GM04503 (cell line): ENCODE results near the gene PTGDR.

Source experiments
- DNase-seq: peaks from one replicate; pipeline ENCODE4 v3.0.0-alpha.2; 2012; ENCODE audit warnings: low read depth

PTGDR gene

GRCh38 chr14:52267501-52268278 lies at the start of gene PTGDR:
TSS of gene PTGDR (plus strand) at chr14:52267698. CDS start at chr14:52267815, 117 bp downstream.
- DNase-seq: no peak

- DNase-seq: no peak
Measured at GRCh38 chr14:52219488-52220084, 47.9 kb upstream of the PTGDR start.

DNA sequence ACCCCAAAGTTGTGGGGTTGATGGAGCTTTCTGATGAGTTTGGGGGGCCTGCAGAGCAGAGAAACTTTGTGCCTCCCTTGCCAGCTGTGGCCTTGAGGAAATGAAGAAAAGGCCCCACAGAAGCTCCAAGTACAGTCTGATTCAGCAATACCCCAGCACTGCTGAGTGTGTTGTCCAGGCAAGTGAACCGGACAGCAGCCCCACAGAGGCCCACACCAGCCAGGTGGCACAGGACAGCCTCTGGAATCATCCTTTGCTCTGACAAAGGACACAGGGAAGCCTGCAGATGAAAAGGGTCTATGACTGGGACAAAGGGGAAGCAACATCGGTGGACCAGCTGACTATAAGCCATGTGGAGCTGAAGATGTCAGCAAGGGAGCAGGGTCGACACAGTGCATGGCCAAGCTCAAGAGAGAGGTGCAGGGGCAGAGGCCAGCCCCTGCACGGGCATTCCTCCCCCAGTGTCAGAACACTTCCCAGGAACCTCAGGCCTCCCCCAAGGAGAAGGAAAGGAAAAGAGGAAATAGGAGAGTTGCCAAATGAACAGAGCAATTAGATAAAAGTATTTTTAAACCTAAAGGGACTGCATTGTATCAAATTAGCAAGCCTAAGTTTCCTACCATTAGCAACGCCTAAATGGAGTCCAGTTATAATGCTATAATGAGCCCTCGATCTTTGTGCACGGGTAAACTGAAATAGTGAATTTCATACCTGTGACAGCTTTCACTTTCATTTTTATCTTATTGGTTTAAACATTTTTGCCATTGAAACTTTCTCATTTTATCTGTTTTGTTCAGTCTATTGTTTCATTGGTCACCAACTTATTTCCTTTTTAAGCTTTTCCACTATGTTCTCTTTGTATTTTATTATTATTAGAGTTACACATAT lies 46.3 kb upstream of the PTGDR start:
- no peak for DNase-seq

DNA sequence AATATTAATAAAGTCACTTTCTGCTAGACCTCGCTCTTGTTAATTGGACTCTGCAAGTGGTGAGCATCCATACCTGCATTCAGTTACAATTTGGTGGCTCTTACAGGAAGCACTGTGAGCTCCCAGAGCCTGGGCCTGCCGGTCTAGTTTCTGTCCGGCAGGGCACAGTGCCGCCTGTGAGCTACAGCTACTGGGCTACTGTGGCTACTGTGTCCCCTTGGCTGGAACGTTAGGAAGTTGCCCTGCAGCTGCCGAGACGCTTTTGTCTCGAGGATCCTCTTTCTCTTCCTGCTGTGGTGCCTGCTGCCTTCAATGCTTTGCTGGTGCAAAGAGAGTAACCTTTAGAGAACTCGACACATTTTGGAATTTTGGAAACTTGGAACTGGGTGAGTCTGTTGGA lies 44.6 kb upstream of the PTGDR start:
- DNase-seq: no peak

- DNase-seq: no peak
Measured at GRCh38 chr14:52227619-52228222, 39.8 kb upstream of the PTGDR start.

DNA sequence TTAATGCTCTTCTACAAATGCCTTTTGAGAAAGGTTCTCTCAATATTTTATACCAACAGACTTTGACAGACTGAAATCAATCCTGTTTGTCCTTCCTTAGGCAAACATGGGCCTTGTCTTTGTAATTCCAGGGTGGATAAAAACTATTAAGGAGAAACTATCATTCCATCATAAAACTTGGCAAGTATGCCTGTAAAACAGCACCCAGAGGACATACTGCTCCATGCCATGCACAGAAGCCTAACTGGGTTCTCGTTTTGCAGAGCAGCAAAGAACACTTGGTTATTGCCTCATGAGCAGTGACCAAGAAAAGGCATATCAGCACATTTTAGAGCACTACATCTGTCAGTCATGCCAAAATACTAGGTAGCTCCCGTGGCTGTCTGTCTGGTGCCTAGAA lies 33.8 kb upstream of the PTGDR start:
- DNase-seq: no peak

GRCh38 chr14:52235434-52235833 lies 32.1 kb upstream of the PTGDR start:
- no peak for DNase-seq

GRCh38 chr14:52235866-52236510 lies 31.5 kb upstream of the PTGDR start:
- DNase-seq: no peak

DNA sequence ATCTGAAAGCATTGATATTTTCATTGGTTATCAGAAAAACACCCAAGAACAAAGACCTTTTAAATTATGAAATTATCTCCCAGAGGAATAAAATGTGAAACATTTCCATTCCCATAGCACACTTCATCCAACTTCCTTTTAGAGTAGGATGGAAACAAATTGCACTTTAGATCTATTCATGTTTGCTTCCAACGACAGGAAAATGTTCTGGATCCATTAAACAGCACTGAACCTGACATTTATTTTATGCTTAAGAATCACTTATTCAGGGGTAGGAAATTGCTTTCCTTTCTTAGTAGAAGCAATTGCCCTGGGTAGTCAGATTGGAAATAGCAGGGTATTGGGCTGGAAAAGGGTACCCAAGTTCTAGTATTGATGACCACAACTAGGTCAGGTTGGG lies 28.8 kb upstream of the PTGDR start:
- DNase-seq: no peak

GRCh38 chr14:52240623-52241022 lies 26.9 kb upstream of the PTGDR start:
- DNase-seq: no peak

- DNase-seq: peak; percentile 65
Measured at GRCh38 chr14:52241087-52241793, 26.3 kb upstream of the PTGDR start.

GRCh38 chr14:52244328-52244727 lies 23.2 kb upstream of the PTGDR start:
- no peak for DNase-seq

GRCh38 chr14:52244997-52245396 lies 22.5 kb upstream of the PTGDR start:
- no peak for DNase-seq

GRCh38 chr14:52248057-52248456 lies 19.4 kb upstream of the PTGDR start:
- no peak for DNase-seq

DNA sequence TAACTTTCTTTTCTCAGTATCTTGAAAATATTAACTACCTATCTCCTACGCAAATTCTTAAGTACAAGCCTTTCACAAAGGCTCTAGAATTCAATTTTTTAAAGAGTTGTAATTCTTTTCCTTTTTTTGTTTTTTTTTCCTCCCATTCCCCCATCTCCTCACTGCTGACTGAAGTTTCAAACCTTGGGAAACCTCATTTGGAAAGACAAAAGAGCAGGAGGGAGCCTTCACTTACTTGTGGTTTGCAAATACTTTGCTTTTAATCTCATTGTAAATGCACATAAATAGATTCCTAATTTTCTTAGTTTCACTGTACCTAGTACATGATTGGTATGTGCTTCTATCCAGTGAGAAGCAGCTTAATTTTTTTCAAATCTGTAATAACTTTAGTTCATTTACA lies 15.8 kb upstream of the PTGDR start:
- no peak for DNase-seq

DNA sequence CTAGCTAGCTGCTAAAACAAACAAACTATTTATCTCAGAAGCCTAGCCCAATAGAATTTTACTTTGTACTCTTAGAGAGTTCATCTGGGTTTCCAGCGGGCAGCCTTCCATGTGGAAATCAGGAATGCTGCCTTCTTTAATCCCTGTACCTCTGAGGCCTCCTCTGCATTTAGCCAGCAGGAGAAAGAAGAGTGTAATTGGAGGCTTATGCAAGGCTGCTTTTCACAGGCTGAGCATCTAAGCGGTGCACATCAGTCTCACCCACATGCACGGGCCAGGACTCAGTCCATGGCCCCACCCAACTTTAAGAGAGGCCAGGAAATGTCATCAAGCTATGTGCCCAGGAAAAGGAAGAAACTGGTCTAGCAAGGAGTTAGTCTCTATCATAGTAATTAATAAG lies 14.0 kb upstream of the PTGDR start:
- DNase-seq: no peak

GRCh38 chr14:52254086-52254485 lies 13.4 kb upstream of the PTGDR start:
- DNase-seq: no peak

DNA sequence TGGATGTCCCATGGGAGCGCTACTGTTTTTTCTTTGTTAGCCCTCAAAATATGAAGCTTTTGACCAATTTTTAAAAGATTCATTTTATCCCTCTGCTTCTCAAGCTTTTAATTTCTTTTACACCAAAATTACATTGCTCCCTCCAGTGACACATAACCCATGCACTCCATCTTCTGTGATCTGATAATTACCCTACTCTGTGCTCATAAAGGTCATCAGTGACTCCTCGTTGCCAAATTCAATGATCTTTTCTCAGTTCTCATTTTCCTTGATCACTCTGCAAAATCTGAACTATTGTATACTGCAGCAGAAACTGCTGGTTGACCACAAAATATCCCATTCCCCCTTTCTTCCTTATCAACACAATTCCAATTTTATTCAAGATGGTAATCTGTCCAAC lies 8.7 kb upstream of the PTGDR start:
- no peak for DNase-seq

- DNase-seq: no peak
Measured at GRCh38 chr14:52259434-52259833, 8.1 kb upstream of the PTGDR start.

- DNase-seq: no peak
Measured at GRCh38 chr14:52262600-52262999, 4.9 kb upstream of the PTGDR start.

DNA sequence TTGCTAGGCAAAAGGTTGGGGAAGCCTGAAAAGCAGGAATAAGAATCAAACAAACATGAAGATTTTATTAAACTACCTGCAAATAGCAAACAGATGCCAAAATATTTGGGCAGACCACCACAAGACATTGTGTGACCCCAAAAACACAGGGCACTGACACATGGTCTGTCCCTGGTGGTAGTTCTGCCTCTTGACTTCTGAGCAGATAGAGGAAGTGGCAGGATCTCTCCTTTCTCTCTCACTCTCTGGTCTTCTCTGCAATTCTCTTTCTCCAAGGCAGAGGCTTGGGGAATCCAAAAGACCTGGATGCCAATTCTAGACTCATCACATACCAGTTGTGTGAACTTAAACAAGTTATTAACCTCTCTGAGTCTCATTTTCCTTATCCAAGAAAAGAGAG lies 4.3 kb upstream of the PTGDR start:
- no peak for DNase-seq
